ENCODE data around the gene JOSD2. TPM values are rescaled to one million over a fixed set of nuclear protein-coding genes. Genes with fewer than 3 reads are reported as not detected.

The JOSD2 gene
- total and polyA plus RNA-seq, 8 donors: 16.0 to 52.0 (median 22.5) TPM

- peak in 1 of 4 donors; percentile 43 for DNase-seq
- Histone ChIP-seq H3K27ac (no peak overlapping the region), H3K36me3 (no peaks in the 10 kb centered on the region), H3K27me3 (peaks cover 4 to 96% of the 10 kb centered on the region in 2 donors), H3K9me3 (no peaks in the 10 kb centered on the region), H3K4me1 (peaks cover 0 to 11% of the 10 kb centered on the region in 2 donors), H3K4me3 (no peak overlapping the region)
- intact Hi-C loops (cut with DNase I): no loop called here
- no peak for TF ChIP-seq CTCF (IDR thresholded peaks at IDR 0.05)
- no peak for ATAC-seq
These were observed 46.1 kb upstream of the JOSD2 start for GRCh38 chr19:50557009-50557613.

DNA sequence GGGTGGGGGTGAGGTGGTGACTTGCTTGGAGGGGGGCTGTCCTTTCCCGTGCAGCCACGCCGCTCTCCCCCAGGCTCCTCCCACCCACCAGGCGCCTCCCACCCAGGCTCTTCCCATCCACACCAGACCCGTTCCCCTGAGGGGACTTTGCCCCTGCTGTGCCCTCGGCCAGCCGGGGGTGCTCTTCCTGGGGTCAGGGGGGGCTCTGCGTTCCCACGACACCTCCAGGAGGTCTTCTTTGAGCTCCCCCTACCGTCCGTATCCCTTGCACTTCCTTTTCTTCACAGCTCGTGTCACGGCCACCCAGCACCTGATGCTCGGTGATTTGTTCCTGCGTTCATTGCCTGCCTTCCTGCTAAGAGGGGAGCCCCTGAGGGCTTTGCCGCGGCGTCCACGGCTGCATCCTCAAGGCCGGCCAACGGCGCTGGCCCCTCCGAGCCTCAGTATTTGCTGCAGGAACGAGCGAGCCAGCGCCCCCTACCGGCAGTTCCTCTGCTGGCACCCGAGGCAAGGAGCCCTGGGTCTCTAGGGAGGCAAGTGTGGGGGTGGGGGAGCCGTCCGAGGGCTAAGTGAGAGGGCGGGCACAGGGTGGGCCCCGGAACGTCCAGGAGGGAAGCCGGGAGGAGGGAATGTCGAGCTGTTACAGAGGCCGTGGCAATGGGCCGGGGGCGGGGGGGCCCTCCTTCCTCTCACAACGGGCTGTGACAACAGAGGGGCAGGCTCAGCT, 45.5 kb upstream of the JOSD2 start:
- ATAC-seq (peak; percentile 86), DNase-seq (peak; percentile 49 to 87 (median 72))
- H3K36me3 ChIP-seq: no peaks in the 10 kb centered on the region
- peaks cover 4 to 96% of the 10 kb centered on the region in 2 donors for H3K27me3 ChIP-seq
- H3K27ac ChIP-seq: no peak overlapping the region
- peaks cover 0 to 11% of the 10 kb centered on the region in 2 donors for H3K4me1 ChIP-seq
- TF ChIP-seq CTCF (IDR thresholded peaks at IDR 0.05): peak; percentile 68 to 76
- no peaks in the 10 kb centered on the region for H3K9me3 ChIP-seq
- peak overlapping the region in 1 of 2 donors; percentile 23 for H3K4me3 ChIP-seq
- intact Hi-C loops (cut with DNase I): no loop called here

- Histone ChIP-seq H3K9me3 (no peaks in the 10 kb centered on the region), H3K27ac (no peak overlapping the region), H3K36me3 (no peaks in the 10 kb centered on the region), H3K27me3 (peaks cover 0 to 97% of the 10 kb centered on the region in 2 donors), H3K4me3 (peak overlapping the region in 1 of 2 donors; percentile 23), H3K4me1 (peaks cover 0 to 11% of the 10 kb centered on the region in 2 donors)
- DNase-seq: no peak
- ATAC-seq: no peak
- intact Hi-C loops (cut with DNase I): no loop called here
- no peak for TF ChIP-seq CTCF (IDR thresholded peaks at IDR 0.05)
These were observed 44.7 kb upstream of the JOSD2 start for GRCh38 chr19:50555450-50556281.

DNA sequence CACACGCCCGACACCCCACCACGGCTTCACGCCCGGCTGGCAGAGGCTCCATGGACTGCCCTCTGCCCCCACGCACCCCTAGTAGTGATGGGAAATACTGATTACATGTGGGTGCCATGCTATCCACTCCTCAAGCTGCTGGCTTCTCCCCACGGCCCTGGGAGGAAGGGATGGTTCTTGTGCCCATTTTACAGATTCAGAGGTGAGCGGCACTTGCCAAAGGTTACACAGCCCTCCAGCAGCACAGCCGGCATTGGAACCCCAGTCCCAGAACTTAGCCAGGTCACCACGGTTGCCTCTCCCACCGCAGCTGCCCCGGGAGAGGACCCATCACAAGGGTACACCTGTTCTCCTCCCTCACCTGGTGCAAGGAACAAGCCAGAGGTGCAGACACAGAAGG, 44.0 kb upstream of the JOSD2 start:
- peaks cover 0 to 11% of the 10 kb centered on the region in 2 donors for H3K4me1 ChIP-seq
- DNase-seq (no peak), ATAC-seq (no peak)
- H3K9me3 ChIP-seq: no peaks in the 10 kb centered on the region
- no peak for TF ChIP-seq CTCF (IDR thresholded peaks at IDR 0.05)
- intact Hi-C loops (cut with DNase I): no loop called here
- peaks cover 0 to 97% of the 10 kb centered on the region in 2 donors for H3K27me3 ChIP-seq
- H3K36me3 ChIP-seq: no peaks in the 10 kb centered on the region
- no peak overlapping the region for H3K4me3 ChIP-seq
- H3K27ac ChIP-seq: no peak overlapping the region

GRCh38 chr19:50554212-50554611, 43.2 kb upstream of the JOSD2 start:
- H3K36me3 ChIP-seq: no peaks in the 10 kb centered on the region
- intact Hi-C loops (cut with DNase I): no loop called here
- H3K4me1 ChIP-seq: peaks cover 0 to 11% of the 10 kb centered on the region in 2 donors
- DNase-seq (no peak), ATAC-seq (no peak)
- no peak overlapping the region for H3K27ac ChIP-seq
- no peak for TF ChIP-seq CTCF (IDR thresholded peaks at IDR 0.05)
- H3K9me3 ChIP-seq: no peaks in the 10 kb centered on the region
- H3K27me3 ChIP-seq: peaks cover 0 to 97% of the 10 kb centered on the region in 2 donors
- H3K4me3 ChIP-seq: no peak overlapping the region

Data from left lung (tissue), 10 donors.